ENCODE data around the gene DHX40.
"Not testable (repeated sequence)": the region's sequence is repeated elsewhere in the genome, so short reads cannot be mapped to it uniquely, and the experiment has no call there.

DHX40 gene, protein sequence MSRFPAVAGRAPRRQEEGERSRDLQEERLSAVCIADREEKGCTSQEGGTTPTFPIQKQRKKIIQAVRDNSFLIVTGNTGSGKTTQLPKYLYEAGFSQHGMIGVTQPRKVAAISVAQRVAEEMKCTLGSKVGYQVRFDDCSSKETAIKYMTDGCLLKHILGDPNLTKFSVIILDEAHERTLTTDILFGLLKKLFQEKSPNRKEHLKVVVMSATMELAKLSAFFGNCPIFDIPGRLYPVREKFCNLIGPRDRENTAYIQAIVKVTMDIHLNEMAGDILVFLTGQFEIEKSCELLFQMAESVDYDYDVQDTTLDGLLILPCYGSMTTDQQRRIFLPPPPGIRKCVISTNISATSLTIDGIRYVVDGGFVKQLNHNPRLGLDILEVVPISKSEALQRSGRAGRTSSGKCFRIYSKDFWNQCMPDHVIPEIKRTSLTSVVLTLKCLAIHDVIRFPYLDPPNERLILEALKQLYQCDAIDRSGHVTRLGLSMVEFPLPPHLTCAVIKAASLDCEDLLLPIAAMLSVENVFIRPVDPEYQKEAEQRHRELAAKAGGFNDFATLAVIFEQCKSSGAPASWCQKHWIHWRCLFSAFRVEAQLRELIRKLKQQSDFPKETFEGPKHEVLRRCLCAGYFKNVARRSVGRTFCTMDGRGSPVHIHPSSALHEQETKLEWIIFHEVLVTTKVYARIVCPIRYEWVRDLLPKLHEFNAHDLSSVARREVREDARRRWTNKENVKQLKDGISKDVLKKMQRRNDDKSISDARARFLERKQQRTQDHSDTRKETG

DNA sequence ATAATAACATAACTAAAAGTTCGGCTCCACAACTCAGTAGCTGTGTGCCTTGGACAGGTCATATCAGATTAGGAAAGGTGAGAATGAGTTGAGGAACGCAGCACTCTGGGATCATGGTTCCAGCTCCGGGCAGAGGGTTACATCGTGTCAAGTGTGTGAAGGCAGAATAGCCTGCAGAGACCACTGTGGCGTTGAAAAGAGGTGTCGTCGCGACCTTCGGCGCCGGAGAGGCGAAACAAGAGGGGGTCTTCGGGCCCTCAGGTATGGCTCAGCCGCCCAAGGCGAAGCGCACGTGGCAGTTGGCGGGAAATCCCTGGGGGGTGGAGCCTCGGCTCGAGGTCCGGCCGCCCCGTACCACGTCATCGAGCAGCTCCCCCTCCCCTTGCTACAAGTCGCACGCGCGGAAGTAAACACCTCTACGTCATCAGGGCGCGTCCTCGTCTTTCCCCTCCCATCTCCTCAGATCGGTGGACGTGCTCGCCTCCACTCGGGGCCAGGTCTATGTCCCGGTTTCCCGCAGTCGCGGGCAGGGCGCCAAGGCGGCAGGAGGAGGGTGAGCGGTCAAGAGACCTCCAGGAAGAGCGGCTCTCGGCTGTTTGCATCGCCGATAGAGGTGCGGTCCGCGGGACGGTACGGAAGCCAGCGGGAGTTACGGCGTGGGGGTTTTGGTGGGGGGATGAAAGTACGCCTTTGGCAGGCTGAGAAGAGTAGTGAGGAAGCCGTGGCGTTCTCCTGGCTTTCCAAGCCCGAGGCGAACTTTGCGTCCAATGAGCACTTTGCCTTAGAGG lies at the start of gene DHX40:
Gene DHX40, plus strand, starts transcription at position 440 of the 788 bp plus-strand sequence. Its CDS starts 62 bp downstream, at position 502.
- peak; percentile 97 for DNase-seq
- peak; percentile 90 for ATAC-seq

DNA sequence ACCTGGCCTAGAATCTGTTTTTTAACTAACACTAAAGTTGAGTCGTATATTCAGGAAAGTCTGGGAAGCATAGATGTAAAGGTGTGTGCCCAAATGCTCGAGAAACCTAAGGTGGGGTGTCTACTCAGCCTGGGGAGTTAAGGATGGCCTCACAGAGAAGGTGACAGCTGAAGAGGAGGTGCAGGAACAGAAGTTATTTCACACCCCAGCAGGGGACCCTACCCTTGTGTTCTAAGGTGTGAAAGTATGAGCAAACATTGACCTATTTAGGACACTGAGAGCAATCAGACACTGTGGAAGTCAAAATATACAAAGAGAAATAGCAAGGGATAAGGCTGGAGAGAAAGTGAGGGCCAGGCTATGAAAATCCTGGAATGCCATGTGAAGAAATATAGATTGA lies 49.0 kb upstream of the DHX40 start:
- no peak for ATAC-seq
- no peak for DNase-seq

DNA sequence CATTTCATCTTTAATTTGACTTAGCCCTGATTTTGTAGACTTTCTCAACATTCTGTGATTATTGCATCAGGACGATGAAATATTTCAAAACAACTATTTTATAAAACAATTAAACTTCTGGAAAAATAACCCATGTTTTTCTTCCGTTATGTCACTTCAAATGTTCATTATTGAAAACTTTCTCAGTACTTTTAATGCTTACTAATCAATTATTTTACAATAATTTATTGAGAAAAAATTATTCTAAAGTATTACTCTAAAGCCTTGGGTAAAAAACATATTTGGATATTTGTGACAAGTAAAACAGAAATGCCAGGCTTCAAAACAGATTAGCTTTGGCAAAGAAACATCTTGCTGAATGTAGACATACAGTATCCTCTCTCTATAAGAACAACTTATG lies 46.3 kb upstream of the DHX40 start:
- DNase-seq (no peak), ATAC-seq (no peak)

DNA sequence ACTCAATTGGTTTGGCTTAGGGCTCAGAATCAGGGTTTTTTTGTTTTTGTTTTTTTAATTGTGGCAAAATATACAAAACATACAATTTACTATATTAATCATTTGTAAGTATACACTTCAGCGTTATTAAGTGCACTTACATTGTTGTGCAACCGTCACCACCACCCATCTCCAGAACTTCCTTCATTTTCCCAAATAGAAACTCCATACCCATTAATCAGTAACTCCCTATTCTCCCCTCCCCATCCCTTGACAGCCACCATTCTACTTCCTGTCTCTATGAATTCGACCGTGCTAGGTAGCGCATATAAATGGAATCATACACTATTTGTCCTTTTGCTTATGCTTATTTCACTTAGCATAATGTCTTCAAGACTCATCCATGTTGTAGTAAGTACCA lies 45.2 kb upstream of the DHX40 start:
- no peak for ATAC-seq
- no peak for DNase-seq

DNA sequence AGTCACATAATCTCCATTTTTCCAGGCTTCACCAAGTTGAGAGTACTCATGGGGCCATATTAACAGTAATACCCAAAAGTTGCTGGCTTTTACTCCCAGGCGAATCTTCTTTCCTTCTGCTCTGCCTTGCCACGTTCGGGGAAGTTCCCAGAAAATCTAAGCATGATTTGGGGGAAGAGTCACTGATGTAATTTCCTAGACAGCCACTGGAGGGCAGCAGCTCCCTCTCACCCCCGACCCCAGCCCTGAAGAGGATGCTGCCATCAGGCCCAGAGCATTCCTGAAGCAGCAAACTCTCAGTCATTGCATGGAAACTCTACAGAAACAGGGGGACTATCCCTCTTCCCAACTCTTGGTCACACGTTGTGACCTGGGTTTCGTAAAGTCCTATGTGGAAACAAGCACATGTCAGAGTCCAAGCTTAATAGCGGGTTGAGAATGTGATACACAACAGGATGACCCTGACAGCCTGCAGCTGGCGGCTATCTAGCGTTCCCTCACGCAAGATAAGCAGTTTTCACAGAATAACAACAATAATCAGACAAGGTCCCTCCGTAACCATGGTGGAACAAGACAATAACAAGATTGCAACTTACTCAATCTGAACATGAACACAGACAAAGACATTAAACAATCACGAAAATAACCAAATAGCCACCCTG lies 43.8 kb upstream of the DHX40 start:
- peak; percentile 76 for DNase-seq
- ATAC-seq: peak; percentile 69

DNA sequence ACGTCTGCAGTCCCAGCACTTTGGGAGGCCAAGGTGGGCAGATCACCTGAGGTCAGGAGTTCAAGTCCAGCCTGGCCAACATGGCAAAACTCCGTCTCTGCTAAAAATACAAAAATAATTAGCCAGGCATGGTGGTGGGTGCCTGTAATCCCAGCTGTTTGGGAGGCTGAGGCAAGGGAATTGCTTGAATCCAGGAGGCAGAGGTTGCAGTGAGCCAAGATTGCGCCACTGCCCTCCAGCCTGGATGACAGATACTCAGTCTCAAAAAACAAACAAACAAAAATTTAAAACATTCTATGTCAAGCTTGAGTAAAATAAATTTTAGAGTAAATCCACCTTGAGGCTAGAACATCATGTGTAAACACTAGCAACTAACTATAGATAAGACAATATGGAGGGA lies 40.5 kb upstream of the DHX40 start:
- ATAC-seq, DNase-seq: not testable (repeated sequence)

DNA sequence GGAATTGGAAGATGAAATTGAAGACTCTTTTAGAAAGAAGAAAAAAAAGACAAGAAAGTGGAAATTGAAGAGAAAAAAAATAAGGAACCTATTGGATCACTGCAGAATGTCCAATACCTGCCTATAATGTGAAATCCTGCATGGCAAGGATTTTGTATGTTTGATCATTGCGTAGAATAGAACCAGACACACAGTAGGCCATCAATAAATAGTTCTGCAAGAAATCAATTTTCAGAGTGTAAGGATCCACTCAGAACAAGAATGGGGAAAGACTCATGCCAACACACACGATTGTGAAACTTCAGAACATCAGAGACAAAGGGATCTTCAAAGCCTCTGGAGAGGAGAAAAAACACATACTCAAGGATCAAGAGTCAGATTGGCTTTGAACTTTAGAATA lies 39.7 kb upstream of the DHX40 start:
- no peak for ATAC-seq
- DNase-seq: no peak

DNA sequence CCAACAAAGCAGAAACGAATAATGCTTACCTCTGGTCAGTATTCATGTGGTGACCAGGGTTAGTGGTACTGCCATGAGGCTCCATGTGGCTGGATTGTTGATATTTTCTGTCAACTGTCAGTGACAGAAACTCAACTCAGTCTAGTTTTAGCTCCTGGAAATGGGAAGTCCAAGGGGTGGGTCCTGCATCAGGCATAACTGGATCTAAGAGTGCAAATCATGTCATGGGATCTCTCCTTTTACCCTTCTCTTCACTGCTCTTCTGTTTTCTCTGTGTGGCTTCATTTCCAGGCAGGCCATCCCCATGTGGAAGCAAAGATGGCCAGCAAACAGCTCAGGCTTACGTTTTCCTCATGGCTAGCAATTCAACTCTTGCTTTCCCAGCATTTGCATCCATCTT lies 39.0 kb upstream of the DHX40 start:
- ATAC-seq (no peak), DNase-seq (no peak)

DNA sequence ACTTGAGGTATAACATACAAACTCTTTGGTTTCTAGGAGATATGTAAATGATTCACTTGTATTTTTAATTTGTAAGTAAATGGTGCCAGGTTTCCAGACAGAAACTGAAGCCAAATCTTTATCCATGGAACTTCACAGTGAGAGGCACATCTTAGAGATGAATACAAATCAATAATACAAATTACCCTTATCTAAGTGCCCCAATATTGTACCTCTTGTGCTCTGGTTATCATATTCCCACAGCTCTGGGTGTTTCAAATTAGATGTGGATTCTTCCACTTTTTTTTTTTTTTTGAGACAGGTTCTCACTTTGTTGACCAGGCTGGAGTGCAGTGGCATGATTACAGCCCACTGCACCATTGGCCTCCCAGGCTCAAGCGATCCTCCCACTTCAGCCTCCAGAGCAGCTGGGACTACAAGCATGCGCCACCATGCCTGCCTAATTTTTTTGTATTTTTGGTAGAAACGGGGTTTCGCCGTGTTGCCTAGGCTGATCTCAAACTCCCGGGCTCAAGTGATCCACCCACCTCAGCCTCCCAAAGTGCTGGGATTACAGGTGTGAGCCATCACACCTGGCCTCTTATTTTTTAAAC lies 38.0 kb upstream of the DHX40 start:
- ATAC-seq (no peak), DNase-seq (no peak)

DNA sequence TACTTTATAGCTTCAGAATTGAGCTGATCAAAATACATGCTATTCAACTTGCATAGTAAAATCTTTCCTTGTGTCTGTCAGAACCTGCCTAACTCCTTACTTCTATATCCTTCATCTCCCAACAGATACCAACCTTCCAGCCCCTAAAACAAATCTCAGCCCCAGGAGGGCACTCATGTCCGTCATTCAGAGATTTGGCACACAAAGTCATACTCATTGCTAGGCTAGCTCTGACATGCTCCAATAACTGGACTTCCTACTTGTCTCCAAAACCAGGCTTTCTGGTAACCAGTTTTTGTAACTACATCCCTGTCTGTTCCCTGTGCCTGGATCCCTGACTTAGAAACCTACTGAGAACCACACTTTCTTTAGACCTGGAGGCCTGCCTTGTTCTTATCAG lies 37.5 kb upstream of the DHX40 start:
- DNase-seq (no peak), ATAC-seq (no peak)

DNA sequence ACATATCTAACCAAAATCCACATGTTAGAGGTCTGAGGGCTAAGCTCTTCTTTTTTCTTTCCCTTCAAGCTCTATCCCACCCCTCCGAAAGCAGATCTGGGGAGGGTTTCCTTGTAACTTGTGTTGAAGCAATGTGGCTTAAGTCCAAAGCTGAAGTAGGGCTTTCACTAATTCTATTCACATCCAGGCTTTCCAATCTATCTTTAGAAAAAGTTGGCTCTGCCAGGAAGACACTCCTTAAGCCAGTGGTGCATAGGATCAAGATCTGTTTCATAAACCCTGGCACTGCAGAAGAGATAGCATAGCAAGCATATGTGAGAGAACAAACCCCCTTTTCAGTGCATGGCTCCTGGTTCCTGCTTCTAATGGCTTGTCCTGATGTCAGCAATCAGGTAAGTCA lies 34.9 kb upstream of the DHX40 start:
- DNase-seq (no peak), ATAC-seq (no peak)

DNA sequence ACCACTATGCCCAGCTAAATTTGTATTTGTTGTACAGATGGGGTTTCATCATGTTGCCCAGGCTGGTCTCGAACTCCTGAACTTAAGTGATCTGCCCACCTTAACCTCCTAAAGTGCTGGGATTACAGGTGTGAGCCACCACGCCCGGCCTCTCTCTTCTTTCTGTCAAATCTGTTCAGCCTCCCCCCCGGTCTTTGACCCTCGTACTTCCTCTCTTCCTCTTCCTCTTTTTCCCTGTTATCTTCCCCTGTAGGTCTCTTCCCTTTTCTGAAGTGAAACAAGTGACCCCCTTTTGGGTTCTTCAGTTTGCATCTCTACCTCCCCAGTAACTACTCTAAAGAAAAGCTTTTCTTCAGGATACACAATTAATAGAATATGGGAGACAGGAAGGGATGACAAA lies 31.7 kb upstream of the DHX40 start:
- no peak for ATAC-seq
- DNase-seq: no peak

DNA sequence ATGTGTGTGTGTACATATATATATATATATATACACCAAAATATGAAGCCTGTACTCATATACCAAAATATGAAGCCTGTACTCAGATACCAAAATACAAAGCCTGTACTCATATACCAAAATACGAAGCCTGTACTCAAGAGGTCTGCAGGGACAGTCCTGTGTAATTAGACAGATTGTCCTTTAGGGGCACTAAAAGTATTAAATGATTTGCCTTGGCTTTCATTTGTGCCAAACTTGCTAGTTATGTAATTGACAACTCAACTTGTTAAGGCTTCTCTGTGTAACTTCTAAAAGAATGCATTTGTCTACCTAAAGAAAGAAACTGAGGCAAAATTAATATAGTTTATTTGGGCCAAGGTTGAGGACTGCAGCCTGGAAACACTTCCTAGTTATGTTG lies 30.8 kb upstream of the DHX40 start:
- ATAC-seq: no peak
- DNase-seq: no peak

DNA sequence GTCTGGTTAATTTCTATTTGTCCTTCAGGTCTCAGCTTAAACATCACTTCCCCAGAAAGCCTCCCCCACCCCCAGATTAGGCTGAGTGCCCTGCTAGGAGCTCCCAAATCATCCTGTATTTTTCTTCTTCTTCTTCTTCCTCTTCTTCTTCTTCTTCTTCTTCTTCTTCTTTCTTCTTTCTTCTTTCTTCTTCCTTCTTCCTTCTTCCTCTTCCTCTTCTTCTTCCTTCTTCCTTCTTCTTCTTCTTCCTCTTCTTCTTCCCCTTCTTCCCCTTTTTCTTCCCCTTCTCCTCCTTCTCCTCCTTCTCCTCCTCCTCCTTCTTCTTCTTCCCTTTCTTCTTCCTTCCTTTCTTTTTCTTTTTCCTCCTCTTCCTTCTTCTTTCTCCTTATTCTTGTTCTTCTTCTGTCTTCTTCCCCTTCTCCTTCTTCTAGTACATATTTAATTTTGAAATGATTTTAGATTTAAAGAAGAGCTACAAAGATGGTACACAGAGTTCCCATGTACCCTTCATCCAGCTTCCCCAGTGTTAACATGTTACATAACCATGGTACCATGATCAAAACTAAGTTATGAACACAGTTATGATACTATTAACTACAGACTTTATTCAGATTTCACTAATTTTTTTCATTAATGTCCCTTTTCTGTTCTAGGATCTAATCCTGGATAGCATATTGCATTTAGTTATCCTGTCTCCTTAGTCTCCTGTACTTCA lies 27.1 kb upstream of the DHX40 start:
- DNase-seq (no peak), ATAC-seq (no peak)

DNA sequence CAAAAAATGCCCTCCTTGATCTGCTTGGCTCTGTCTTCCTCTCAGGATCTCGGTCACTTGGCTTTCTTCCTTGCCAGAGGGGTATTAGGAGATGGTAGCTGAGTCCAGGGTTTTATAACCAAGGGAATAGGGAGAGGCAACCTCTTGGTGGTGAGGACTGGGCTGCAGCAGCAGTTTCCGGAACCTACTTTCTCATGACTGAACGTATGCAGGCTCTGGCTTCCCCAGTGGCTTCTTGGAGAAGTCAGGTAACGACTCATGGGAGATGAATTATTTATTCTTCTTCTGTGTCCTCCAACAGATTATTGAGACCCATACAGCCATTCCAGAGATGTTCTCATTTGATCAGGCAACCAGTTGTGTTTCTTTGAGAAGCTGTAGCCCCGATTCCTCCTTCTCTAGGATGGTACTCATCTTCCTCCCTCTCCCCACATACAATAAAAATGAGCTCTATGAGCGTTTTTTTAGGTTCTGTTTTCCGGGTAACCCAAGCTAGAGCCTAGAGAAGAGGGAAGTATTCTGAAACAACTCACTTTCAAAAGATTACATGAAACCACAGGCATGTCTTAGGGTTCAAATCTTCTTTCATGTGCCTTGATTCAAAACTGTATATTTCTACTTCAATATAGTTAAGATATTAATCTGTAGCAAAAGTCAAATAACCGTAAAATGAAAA lies 22.3 kb upstream of the DHX40 start:
- ATAC-seq (no peak), DNase-seq (no peak)

DNA sequence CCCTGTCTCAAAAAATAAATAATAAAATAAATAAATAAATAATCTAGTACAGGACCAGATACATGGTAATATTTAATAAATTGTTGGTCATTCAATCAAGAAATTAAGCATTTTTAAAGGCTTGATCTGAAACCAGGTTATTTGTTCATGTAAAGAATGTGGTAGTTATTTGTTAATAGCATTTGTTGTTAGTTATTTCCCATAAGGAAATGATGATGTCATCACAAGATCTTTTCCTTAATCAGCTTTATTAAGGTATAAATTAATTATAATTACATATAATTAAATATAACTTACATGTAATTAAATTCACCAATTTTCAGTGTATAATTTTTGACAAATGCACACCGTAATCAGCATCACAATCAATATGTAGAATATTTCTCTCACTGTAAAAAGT lies 19.5 kb upstream of the DHX40 start:
- ATAC-seq (no peak), DNase-seq (no peak)

DNA sequence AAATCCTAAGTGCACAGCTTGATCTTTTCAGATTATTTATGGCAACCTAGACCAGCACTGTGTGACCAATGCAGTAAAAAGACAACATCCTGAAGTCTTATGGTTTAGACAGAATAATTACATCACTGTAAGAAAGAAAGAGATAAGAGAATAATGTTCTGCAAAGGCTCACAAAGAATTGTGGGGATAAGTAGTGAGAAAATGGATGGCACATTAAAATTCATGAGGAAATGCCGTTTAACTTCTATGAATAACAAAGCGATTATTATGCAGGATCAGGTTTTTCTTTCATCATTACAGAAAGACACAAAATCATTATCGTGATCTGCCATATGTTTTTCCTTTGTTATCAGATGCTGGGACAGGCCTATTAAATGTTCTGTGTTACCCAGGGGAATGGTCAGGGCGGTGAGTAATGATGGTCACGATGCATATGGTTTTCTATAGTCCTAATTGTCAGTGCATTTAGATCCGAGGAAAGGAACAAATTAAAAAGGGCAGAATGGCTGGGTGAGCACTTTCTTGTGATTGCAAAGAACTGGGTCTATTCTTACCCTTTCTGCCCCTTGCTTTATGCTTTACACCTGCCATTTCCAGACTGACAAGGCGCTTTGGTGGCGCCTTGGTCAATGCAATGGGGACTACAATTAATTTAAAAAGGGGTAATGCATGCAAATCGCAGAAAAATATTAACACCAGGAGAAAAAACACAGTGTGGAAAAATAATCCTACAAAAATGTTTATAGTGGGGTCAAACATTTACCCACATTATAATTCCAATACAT lies 18.1 kb upstream of the DHX40 start:
- no peak for DNase-seq
- no peak for ATAC-seq

DNA sequence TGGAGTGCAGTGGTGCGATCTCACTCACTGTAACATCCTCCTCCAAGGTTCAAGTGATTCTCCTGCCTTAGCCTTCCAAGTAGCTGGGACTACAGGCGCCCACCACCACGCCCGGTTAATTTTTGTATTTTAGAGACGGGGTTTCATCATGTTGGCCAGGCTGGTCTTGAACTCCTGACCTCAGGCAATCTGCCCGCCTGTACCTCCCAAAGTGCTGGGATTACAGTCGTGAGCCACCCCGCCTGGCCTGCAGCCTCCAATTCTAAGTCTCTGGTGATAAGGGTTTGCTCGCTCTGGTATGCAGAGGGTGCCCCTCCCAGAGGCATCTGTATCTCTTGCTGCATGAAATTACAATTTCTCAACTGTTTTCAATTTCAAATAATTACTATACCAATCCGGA lies 16.4 kb upstream of the DHX40 start:
- not testable (repeated sequence) for ATAC-seq, DNase-seq

DNA sequence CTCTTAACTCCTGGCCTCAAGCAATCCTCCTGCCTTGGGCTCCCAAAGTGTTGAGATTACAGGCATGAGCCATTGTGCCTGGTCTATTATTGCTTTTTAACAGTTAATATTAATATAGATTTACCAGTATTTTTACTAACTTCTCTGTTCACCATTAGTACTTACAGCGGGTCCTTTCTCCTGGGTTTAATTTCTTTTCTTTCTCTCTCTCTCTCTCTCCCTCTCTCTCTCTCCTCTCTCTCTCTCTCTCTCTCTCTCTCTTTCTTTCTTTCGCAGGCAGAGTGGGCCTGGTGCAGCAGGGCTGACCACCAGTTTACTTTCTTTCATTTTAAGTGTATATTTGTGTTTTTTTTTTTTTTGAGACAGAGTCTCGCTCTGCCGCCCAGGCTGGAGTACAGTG lies 14.7 kb upstream of the DHX40 start:
- ATAC-seq (no peak), DNase-seq (no peak)

DNA sequence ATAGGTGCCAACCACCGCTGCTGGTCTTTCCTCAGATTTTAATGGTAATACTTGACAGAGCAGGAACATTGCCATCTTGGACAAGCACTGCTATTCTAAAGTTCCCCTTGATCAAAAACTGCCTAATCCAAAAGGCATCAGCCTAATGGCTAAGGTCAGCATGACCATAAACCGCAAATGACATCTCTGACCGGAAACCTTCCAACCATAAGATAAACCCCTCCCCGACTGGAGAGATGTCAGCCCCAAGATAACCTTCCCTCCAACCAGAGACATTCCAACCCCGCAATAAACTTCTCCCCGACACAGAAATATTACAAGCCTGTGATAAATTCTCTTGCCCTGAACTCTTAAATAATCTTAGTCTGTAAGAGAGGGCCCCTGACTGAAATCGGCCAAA lies 7.4 kb upstream of the DHX40 start:
- ATAC-seq (no peak), DNase-seq (no peak)

Data from stimulated activated naive CD8-positive, alpha-beta T cell treated with anti-CD3 and anti-CD28 coated beads, Interleukin-15, Interleukin-2, amounts not matched to agents 100 U/mL and 50 U/mL, for 24 hours (primary cell).